Cerebellar nuclear complex (tissue), 1 donor: ENCODE measurements around the gene THRB.
"Not testable (repeated sequence)": the region's sequence is repeated elsewhere in the genome, so short reads cannot be mapped to it uniquely, and the experiment has no call there.

Experiments used
- DNase-seq, 2 experiments: peaks; one replicate each; lab custom pipeline; 2025; lab: John Stamatoyannopoulos, UW

The THRB gene

DNA sequence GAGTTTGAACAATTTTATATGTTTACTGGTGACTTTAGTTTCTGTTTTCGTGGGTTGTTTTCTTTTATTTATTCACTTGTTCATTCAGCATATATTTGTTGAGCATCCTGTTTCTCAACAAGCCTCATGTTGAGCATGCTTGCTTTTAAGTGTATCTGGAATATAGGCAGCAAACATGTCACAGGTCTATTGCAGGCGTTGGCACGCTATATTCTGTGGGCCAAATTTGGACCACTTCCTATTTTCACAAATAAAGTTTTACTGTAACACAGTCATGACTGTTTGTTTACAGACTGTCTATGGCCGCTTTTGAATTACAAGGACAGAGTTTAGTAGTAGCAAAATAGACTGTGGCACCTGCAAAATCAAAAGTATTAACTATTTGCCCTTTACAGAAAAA is 89.6 kb downstream of the THRB start:
- no peak for DNase-seq

DNA sequence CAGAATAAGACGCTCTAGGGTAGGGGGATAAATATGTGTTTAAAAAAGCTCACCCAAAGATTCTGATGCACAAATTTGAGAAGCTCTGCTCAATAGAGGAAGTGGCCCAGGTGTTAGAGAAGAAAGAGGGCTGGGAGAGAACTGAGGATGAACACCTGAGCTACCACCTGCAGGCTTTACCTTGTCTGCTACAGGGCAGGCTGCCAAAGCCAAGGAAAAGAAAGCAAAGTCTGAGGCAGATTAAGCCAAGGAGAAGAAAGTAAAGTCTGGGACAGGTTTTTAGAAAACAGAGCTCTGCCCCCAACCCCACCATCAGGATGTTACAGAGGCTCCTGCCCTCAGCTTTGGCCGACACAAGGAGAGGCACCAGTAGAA is 92.9 kb downstream of the THRB start:
- no peak for DNase-seq

GRCh38 chr3:24401090-24401810 is 93.4 kb downstream of the THRB start:
- DNase-seq = no peak

DNA sequence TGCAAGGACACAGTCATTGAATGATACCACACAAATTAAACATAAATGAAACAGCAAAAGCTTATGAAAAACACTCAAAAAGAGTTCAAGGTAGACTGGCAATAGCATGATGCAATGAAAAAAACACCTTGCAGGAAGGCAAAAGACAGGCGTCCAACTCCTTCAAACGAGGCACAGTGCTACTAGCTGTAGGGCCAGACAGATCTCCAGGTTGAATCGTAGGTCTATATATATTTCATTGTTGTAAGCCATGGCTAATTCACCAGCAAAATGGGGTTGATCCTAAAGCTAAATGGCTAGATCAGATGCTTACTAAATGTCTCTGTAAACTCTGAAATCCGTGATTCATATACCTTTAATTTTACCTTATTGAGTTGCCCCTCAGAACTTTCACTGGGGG is 94.2 kb downstream of the THRB start:
- no peak for DNase-seq

- no peak for DNase-seq
Observed at GRCh38 chr3:24400015-24400414, 94.6 kb downstream of the THRB start.

- no peak for DNase-seq
Observed at GRCh38 chr3:24399614-24400013, 95.0 kb downstream of the THRB start.

- not testable (repeated sequence) for DNase-seq
Observed at GRCh38 chr3:24398712-24399111, 95.9 kb downstream of the THRB start.

- no peak for DNase-seq
Observed at GRCh38 chr3:24396338-24396737, 98.3 kb downstream of the THRB start.

GRCh38 chr3:24394754-24395153 is 99.9 kb downstream of the THRB start:
- no peak for DNase-seq

DNA sequence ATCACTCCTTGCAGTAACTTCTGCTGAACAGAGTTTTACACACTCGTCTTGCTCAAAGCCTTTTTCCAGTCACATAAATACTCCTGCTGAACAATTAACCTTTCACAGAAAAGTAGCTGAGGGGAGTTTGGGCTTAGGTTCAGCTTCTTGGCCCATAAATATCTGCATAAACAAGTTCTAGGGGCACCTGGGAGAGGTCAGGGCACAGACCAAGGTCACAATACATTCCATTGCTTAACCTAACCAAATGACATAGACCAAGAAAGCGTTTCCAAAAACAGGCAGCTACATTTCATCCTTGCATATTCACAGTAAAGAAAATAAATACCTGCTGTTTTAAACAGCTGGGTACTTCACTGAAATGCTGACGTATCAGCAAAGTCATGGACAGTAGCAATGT is 101.3 kb downstream of the THRB start:
- DNase-seq = no peak

GRCh38 chr3:24390169-24391130 is 104.2 kb downstream of the THRB start:
- DNase-seq = no peak

DNA sequence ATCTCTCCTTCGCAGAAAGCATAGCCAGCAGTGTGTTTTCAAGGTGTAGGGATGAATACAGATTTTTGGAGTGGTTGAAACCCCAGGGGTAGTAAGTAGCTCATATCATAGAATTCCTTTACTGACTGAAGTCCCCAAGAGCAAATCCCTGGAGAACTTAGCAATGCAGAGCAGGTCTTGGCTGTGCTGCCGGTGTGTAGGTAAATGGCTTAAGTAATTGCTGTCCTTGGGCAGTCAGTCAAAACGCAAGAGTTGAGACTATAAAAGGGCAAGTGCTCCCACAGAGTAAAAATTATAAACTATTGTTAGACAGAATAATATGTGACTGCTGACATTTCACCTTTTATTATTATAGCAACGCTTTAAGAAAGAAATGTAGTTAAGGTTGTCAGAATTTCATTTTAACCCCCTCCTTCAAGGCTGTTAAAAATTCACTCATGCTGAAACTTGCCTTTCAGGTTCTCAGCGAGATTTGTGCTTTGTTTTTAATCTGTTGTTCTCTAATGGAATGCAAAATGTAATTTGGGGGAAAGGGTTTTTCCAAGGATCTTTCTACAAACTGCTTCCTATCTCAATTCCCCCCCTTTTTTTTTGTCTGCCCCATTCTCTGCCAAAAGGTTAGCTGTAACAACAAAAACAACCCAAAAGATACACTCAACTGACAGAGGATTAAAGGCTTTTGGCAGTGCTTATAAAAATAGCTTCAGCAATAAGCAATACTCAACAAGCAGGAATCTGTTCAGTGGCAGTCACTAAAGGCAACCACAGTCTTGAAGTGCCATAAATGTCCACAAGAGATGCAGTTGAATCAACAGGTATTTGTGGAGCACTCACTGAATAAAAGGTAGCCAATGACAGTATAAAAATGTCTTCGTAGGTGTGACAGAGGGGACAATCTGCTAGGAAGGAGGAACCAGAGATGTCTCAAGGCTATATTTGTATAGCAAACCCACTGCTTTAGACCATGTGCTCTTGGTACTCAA is 105.3 kb downstream of the THRB start:
- no peak for DNase-seq

- DNase-seq = no peak
Observed at GRCh38 chr3:24388611-24389010, 106.0 kb downstream of the THRB start.

DNA sequence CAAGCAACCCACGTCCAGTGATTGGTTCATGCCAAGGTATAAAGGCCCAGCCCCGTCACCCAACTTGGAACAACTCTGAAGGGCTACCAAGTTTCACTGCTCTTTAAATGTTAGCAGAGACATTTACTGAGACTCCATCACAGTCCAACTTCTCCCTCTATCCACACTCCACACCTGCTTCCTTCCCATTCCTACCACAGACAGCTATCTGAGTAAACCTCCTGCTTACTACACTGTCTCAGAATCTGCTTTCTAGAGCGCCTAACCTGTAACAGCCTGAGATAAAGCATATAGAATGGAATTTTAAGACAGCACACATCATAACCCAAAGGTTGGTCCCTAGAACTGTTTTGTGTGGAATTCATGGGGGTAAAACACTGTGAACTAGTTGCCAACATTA is 106.5 kb downstream of the THRB start:
- DNase-seq = no peak

DNA sequence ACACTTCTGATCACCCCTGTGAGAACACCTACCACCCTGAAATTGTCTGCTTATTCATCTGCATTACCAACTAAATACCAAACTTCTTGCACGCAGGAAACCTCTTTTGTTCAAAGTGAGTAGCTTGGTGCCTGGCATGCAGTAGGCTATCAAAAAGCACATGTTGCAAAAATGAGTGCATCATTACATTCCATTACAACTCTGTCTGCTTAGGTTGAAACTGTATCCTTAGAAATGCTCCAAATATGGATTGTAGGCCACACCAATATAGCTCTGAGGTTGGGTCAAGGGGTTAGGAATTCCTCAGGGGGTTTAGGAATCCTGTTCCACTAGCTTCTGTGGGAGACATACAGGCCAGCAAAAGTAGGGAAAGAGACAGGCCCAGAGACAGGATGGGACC is 107.2 kb downstream of the THRB start:
- DNase-seq = no peak

- no peak for DNase-seq
Observed at GRCh38 chr3:24387000-24387399, 107.7 kb downstream of the THRB start.

- DNase-seq = no peak
Observed at GRCh38 chr3:24386458-24386857, 108.2 kb downstream of the THRB start.

DNA sequence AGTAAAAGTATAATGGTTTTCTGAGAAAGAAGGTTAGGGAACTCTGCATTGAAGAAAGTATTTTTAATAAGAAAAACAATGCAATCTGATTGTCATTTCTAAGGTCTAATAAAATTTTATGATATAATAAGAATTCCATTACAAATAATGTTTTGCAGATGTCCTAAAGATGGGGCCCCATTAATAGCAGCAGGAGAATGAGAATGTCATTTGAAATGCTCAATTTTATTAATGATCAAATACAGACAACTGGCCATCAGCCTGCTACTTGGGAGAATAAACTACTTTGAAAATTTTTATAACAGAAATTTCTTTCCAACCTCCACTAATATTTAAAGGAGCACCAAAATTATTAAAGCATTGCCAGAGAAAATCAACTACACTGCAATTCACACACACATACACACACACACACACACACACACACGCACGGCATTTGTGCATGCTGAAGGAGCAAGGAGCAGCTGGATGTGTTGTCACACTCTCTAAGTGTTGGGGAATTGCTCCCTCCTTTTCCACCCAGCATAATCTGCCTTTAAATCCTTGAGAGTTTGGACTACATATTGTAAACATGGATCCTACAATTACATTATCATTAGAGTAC is 109.5 kb downstream of the THRB start:
- DNase-seq = no peak

DNA sequence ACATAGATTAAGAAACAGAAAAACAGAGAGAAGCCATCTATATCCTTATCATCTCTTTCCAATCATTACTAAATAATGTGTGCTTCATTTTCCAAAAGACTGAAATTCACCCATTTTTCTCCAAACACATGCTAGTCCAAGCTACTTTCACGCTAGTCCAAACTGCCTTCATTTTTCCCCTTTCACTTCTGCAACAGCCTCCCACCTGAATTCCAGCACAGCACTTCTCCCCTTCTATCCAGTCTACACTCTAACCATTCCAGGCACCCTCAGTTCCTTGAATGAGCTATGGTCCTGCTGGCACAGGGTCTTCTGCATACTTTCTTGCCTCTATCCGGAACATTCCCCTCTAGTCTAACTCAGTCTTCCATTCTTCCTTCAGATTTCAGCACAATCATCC is 112.0 kb downstream of the THRB start:
- no peak for DNase-seq

DNA sequence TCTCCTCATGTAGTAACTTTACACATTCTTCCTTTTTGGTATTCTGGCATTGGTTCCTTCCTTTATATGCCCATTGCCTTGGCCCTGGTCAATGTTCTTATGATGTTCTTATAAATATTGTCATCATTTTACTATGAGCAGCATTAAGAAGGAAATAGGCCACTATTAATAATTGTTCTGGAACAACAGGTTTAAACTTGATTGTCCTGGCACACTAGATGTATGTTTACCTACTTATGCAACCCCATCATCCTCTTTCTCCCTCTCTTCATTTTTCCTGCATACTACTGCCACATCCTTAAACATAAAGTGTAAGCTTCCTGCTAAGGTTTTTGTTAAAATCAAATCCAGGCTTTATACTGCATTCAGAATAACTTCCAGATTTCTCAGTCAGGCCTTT is 114.7 kb downstream of the THRB start:
- DNase-seq = no peak

GRCh38 chr3:24378313-24378712 is 116.3 kb downstream of the THRB start:
- DNase-seq = no peak
